Peyer's patch (tissue), 4 donors: ENCODE data around the gene COBL.

ENCODE experiments used
- POLR2A ChIP-seq, 2 donors: fragments of 450-650 bp; IDR thresholded peaks; one replicate each; pipeline ENCODE4 v1.5.1; 2017; ENCODE audit warnings: antibody characterized with exemption in 2 of 2, mild to moderate bottlenecking in 2 of 2, moderate library complexity in 2 of 2
- TF ChIP-seq, protein P1 (sequence below), 6 experiments: fragments of 450-650 bp in 4 of 6; fragments of 200-600 bp in 2 of 6; sonication (generic) in 1 of 6; IDR thresholded peaks; one replicate each; pipeline ENCODE4 v1.5.1; 2017 to 2019; ENCODE audit warnings: antibody characterized with exemption in 6 of 6, mild to moderate bottlenecking in 3 of 6, moderate library complexity in 1 of 6

- TF ChIP-seq, protein P1, sequence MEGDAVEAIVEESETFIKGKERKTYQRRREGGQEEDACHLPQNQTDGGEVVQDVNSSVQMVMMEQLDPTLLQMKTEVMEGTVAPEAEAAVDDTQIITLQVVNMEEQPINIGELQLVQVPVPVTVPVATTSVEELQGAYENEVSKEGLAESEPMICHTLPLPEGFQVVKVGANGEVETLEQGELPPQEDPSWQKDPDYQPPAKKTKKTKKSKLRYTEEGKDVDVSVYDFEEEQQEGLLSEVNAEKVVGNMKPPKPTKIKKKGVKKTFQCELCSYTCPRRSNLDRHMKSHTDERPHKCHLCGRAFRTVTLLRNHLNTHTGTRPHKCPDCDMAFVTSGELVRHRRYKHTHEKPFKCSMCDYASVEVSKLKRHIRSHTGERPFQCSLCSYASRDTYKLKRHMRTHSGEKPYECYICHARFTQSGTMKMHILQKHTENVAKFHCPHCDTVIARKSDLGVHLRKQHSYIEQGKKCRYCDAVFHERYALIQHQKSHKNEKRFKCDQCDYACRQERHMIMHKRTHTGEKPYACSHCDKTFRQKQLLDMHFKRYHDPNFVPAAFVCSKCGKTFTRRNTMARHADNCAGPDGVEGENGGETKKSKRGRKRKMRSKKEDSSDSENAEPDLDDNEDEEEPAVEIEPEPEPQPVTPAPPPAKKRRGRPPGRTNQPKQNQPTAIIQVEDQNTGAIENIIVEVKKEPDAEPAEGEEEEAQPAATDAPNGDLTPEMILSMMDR (IDR thresholded peaks at IDR 0.05) = no peak
- no peak for TF ChIP-seq POLR2A (IDR thresholded peaks at IDR 0.05)
Measured at GRCh38 chr7:51111241-51111940, 205.2 kb downstream of the COBL start.
